Uterus (tissue), 2 donors: ENCODE results near the gene SOHLH1.

Experiments used
- CTCF ChIP-seq, 4 experiments: fragments of 200-600 bp in 2 of 4; fragments of 450-650 bp in 2 of 4; sonication (generic) in 2 of 4; IDR thresholded peaks; one replicate each; pipeline ENCODE4 v1.5.1; 2016 to 2019; ENCODE audit warnings: antibody characterized with exemption in 4 of 4, mild to moderate bottlenecking in 2 of 4, moderate library complexity in 1 of 4
- POLR2A ChIP-seq, 2 donors: fragments of 450-650 bp; IDR thresholded peaks; one replicate each; pipeline ENCODE4 v1.6.1; 2016; ENCODE audit warnings: antibody characterized with exemption in 2 of 2, mild to moderate bottlenecking in 1 of 2, moderate library complexity in 1 of 2

- TF ChIP-seq CTCF (IDR thresholded peaks at IDR 0.05) = no peak
- no peak for TF ChIP-seq POLR2A (IDR thresholded peaks at IDR 0.05)
Observed at GRCh38 chr9:135703726-135704125, 4.4 kb upstream of the SOHLH1 start.
